Psoas muscle (tissue), 8 donors: Measurements from ENCODE around the gene ERICH6B. TPM values are rescaled to one million over a fixed set of nuclear protein-coding genes. Genes with fewer than 3 reads are reported as not detected.

Experiments
- ATAC-seq, 4 donors: fragments of 200-7000 bp; cut with Tn5 transposase; one replicate each; pipeline ENCODE4 v1.9.1; 2020; ENCODE audit warnings: moderate library complexity in 3 of 4, mild to moderate bottlenecking in 2 of 4
- DNase-seq, 2 donors: peaks; one replicate each; pipeline ENCODE4 v3.0.0-alpha.2; 2020
- H3K27ac ChIP-seq: fragments of 200-600 bp; one replicate; pipeline ENCODE4 v1.8.0; 2022
- H3K27me3 ChIP-seq, 3 donors: fragments of 200-600 bp in 1 of 3; one replicate each; pipeline versions ENCODE4 v1.6.1 to v1.8.0; 2013 to 2022; ENCODE audit warnings: low read length in 2 of 3, mild to moderate bottlenecking in 2 of 3, moderate library complexity in 1 of 3; ENCODE audit not compliant: insufficient read depth in 3 of 3
- H3K36me3 ChIP-seq, 2 donors: fragments of 200-600 bp in 1 of 2; one replicate each; pipeline versions ENCODE4 v1.6.1 to v1.8.0; 2013 to 2022; ENCODE audit warnings: low read depth in 1 of 2, mild to moderate bottlenecking in 1 of 2, moderate library complexity in 1 of 2; ENCODE audit not compliant: insufficient read depth in 1 of 2
- H3K4me1 ChIP-seq: fragments of 200-600 bp; one replicate; pipeline ENCODE4 v1.8.0; 2022
- H3K4me3 ChIP-seq: fragments of 200-600 bp; one replicate; pipeline ENCODE4 v1.8.0; 2022; ENCODE audit warnings: mild to moderate bottlenecking
- H3K9me3 ChIP-seq: fragments of 200-600 bp; one replicate; pipeline ENCODE4 v1.8.0; 2022
- WGBS, 3 donors: extraction: QIAGEN DNeasy Blood & Tissue Kit; methylation state at CpG; one replicate each; pipeline versions ENCODE4 v1.1.6 to v1.1.7; 2013; 5-methylcytosine and 5-hydroxymethylcytosine counted together
- intact Hi-C, 2 donors: fragments of 100-400 bp; cut with DNase I; formaldehyde crosslinking; loops; one replicate each; pipeline versions ENCODE4 v1.11.0 to v1.14.2; 2022
- polyA plus RNA-seq, 3 donors: library from polyadenylated mRNA; stranded (reverse); fragments of 200-250 nt; gene quantifications; one replicate each; pipeline ENCODE4 v1.2.3, GENCODE V29; 2013
- total RNA-seq, 4 donors: library from RNA; stranded (reverse); fragmentation: NEBNext Ultra II Directional in 2 of 4; extraction: Animal tissue kit (Norgen Biotek cat#: 25700) in 2 of 4; gene quantifications; one replicate each; pipeline versions ENCODE4 v1.2.1 to v1.2.4, GENCODE V29; 2021 to 2023
- TF ChIP-seq, protein P1 (sequence below): fragments of 200-600 bp; IDR thresholded peaks from one replicate; pipeline ENCODE4 v1.8.0; 2022; ENCODE audit warnings: antibody characterized with exemption
- donor health status: healthy with polysubstance abuse.
- donor health status: DM: no; HTN: no; CAD: no; lungs with moderate emphysema.
- donor health status: Bipolar disorder and iron deficiency.
- donor health status: healthy.
- donor health status: DM: yes; HTN: yes; CAD: no.
- donor health status: DM: no; HTN: no; CAD: no.
- donor health status: DM: no; HTN: no; CAD: no.
- donor health status: DM: yes; HTN: yes; CAD: no.

The ERICH6B gene
- total and polyA plus RNA-seq, 7 donors: not detected

DNA sequence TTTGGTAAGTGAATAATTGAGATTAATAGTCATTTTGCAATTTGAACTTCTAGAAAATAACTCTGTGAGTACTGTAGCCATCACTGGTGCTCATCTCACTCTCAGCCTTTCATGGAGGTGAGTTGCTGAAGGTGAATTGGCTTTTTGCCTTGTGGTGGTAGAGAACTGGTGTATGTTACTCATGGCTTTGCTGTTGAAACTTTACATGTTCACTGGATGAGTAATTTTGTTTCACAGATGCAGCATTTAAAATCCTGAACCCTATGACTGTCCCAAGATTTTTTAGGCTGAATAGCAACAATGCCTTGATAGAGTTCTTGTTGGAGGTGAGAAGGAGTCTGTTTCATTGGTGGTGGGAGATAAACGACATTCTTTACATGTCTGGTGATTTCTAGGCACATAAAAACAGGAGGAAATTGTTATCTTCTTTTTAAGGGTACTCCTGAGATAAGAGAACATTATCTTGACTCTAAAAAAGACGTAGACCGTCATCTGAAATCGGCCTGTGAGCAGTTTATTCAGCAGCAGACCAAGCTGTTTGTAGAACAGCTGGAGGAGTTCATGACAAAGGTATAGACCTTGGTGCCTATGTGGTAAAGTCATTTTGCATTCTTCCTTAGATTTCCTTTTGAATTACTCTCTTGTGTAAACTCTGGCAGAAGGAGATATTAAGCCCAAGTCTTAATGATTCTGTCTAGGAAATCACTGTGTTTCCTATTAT lies 96.9 kb downstream of the ERICH6B start:
- Histone ChIP-seq H3K36me3 (peaks cover 8 to 86% of the 10 kb centered on the region in 2 donors), H3K27ac (no peak overlapping the region), H3K4me1 (no peaks in the 10 kb centered on the region), H3K4me3 (no peak overlapping the region), H3K27me3 (no peaks in the 10 kb centered on the region), H3K9me3 (no peaks in the 10 kb centered on the region)
- TF ChIP-seq, protein P1, sequence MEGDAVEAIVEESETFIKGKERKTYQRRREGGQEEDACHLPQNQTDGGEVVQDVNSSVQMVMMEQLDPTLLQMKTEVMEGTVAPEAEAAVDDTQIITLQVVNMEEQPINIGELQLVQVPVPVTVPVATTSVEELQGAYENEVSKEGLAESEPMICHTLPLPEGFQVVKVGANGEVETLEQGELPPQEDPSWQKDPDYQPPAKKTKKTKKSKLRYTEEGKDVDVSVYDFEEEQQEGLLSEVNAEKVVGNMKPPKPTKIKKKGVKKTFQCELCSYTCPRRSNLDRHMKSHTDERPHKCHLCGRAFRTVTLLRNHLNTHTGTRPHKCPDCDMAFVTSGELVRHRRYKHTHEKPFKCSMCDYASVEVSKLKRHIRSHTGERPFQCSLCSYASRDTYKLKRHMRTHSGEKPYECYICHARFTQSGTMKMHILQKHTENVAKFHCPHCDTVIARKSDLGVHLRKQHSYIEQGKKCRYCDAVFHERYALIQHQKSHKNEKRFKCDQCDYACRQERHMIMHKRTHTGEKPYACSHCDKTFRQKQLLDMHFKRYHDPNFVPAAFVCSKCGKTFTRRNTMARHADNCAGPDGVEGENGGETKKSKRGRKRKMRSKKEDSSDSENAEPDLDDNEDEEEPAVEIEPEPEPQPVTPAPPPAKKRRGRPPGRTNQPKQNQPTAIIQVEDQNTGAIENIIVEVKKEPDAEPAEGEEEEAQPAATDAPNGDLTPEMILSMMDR: no peak
- no peak for DNase-seq
- intact Hi-C loops: no loop called here
- no peak for ATAC-seq
- 81 to 88% (median 86%) methylated on average over 4 of the region's 4 CpGs for WGBS, 3 donors

DNA sequence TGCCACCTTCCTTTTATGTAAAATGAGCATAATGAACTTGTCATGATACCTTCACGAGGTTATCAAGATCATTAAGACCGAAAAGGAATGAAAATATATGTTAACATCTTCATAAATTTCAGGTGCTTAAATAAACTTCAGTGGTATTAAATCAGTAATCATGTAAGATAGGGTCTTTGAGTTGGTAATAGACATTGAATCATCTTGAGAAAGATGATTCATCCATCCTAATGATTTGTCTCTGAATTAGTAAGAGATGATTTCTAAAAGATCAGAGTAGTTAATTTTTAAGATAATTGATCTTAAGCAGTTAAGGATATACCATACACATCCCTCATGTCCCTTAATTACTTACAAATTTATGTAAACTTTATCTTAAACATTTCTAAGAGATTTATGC lies 98.8 kb downstream of the ERICH6B start:
- TF ChIP-seq, protein P1: no peak
- 81 to 88% (median 87%) methylated on average over 2 of the region's 2 CpGs for WGBS, 3 donors
- Histone ChIP-seq H3K27me3 (no peaks in the 10 kb centered on the region), H3K27ac (no peak overlapping the region), H3K36me3 (peaks cover 11 to 94% of the 10 kb centered on the region in 2 donors), H3K4me1 (no peaks in the 10 kb centered on the region), H3K4me3 (no peak overlapping the region), H3K9me3 (no peaks in the 10 kb centered on the region)
- intact Hi-C loops: no loop called here
- ATAC-seq: no peak
- no peak for DNase-seq

DNA sequence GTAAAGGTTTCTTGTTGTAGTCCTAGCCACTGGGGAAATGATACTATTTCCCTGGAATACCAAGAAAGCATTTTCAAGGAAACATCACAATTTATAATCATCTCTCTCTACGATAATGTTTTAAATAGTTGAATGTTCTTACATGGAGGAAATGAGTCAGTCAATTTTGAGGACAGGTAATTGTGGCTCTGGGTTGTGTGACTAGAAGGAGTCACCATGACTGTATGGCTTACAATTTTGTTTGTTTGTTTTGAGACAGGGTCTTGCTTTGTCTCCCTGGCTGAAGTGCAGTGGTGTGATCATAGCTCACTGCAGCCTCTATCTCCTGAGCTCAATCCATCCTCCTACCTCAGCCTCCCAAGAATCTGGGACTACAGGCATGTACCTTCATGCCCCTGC lies 103.4 kb downstream of the ERICH6B start:
- H3K9me3 ChIP-seq: no peaks in the 10 kb centered on the region
- intact Hi-C loops: no loop called here
- H3K27ac ChIP-seq: no peak overlapping the region
- TF ChIP-seq, protein P1: no peak
- no peak for ATAC-seq
- H3K27me3 ChIP-seq: no peaks in the 10 kb centered on the region
- peaks cover 7 to 91% of the 10 kb centered on the region in 2 donors for H3K36me3 ChIP-seq
- H3K4me3 ChIP-seq: no peak overlapping the region
- DNase-seq: no peak
- WGBS, 3 donors: 75 to 90% (median 88%) methylated on average over 1 of the region's 1 CpG
- no peaks in the 10 kb centered on the region for H3K4me1 ChIP-seq

DNA sequence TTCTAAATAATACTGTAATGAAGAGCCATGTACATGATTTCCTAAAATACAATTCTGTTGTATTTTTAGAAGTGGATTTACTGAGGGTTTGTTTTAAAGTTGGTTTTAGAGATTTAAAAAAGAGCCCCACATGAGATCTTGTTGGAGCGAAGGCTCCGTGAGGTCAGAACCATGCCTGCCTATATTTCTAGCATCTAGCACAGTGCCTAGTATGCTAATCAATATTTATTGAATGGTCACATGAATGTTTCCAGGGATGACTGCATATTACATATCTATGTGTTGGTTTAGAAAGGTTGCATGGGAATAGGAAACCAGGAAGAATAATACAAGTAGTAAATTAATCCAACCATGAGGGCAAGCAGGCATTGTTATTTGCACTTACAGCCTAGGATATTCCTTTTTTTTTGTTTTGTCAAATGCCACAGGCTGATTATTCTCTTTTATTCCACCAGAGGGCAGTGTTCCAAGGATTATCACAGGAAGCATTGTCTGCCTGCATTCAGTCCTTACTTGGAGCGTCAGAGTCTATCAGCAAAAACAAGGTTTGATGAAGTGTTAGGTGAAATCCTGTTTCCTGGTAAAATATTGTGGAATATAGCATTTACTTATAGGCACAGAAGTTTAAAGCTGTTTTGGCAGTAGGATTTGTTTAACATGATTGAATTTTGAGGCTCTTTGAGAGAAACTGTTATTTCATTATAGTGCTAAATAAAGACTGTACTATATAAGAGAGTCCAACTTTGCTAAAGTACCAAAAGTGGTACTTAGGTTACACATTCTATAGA lies 104.0 kb downstream of the ERICH6B start:
- intact Hi-C loops: no loop called here
- Histone ChIP-seq H3K27me3 (no peaks in the 10 kb centered on the region), H3K36me3 (peaks cover 7 to 91% of the 10 kb centered on the region in 2 donors), H3K4me3 (no peak overlapping the region), H3K4me1 (no peaks in the 10 kb centered on the region), H3K9me3 (no peaks in the 10 kb centered on the region), H3K27ac (no peak overlapping the region)
- DNase-seq (no peak), ATAC-seq (peak; percentile 43 to 80 (median 60))
- WGBS, 3 donors: 68 to 71% (median 68%) methylated on average over 3 of the region's 3 CpGs
- TF ChIP-seq, protein P1: peak; percentile 88
